ENCODE results near the gene CIAO3. TPM values are rescaled to one million over a fixed set of nuclear protein-coding genes. Genes with fewer than 3 reads are reported as not detected.

The CIAO3 gene
- total and polyA plus RNA-seq, 2 experiments from 2014 or later, result 43.3 to 67.7 TPM

DNA sequence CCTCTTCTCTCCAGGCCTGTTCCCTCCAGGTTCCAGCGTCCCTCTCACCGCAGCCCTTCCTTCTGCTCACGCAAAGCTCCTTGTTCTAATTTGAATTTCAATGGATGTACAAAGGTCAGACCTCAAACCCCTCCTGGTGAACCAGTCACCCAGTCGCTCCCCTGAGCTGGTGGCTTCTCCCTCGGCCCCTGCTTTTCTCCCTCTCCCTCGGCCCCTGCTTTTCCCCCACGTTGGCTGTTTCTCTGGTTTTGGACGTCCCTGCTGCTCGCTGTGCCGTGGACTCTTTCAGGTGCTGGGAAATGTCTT lies 11.2 kb upstream of the CIAO3 start:
- no peaks in the 10 kb centered on the region for H3K9me3 ChIP-seq (ENCODE audit: low read depth)
- no peaks in the 10 kb centered on the region for H3K27me3 ChIP-seq
- no peaks in the 10 kb centered on the region for H3K36me3 ChIP-seq
- no peak overlapping the region for H3K27ac ChIP-seq
- no peak overlapping the region for H3K4me3 ChIP-seq
- DNase-seq (ENCODE audit: low read depth in 1 of 2, low spot score in 1 of 2), result no peak
- H3K4me1 ChIP-seq (ENCODE audit: low read depth), result peaks cover 3% of the 10 kb centered on the region
- TF ChIP-seq CTCF (IDR thresholded peaks at IDR 0.05; ENCODE audit: low read depth, low read length), result no peak

DNA sequence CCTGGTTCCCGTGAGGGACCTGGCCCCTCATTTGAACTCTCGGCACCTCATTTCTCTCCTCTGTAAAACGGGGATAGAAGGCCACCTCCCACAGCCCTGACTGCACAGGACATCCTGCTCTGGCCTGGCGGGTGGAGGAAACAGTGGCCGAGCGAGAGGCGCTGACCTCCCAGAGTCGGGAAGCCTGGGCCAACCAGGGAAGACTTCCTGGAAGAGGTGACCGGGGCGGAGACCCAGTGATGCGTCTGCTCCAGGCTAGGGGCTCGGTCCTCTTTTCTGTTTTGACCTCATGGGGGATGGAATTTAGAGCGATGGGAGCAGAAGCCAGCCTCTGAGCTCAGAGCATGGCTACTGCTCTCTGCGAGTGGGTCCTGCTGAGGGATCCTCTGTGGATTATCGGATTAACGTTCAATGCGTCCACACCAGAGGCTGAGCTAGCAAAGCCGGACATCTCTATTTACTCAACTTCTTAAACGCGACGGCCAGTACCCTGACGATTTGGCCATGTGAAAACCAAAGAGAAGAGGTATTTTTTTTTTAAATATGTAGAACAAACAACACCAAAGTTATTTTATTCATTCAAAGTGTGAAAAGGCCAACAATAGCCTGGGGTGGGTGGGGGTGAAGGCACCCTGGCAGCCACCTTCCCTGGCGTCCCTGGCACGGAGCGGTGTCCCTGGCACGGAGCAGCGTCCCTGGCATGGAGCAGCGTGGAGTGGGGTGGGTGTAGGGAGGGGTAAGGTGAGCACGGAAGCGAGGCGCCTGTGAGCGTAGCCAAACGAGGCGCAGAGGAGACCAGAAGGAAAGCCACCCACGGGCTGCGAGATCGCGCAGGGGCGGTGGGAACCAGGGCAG lies 10.6 kb upstream of the CIAO3 start:
- no peaks in the 10 kb centered on the region for H3K27me3 ChIP-seq
- H3K27ac ChIP-seq, result peak overlapping the region; percentile 66
- H3K4me3 ChIP-seq, result no peak overlapping the region
- TF ChIP-seq CTCF (IDR thresholded peaks at IDR 0.05; ENCODE audit: low read depth, low read length), result no peak
- H3K36me3 ChIP-seq, result no peaks in the 10 kb centered on the region
- H3K4me1 ChIP-seq (ENCODE audit: low read depth), result peaks cover 3% of the 10 kb centered on the region
- no peak for DNase-seq (ENCODE audit: low read depth in 1 of 2, low spot score in 1 of 2)
- H3K9me3 ChIP-seq (ENCODE audit: low read depth), result no peaks in the 10 kb centered on the region

- Histone ChIP-seq H3K4me1 (ENCODE audit: low read depth) (peaks cover 3% of the 10 kb centered on the region), H3K9me3 (ENCODE audit: low read depth) (no peaks in the 10 kb centered on the region), H3K36me3 (no peaks in the 10 kb centered on the region), H3K27me3 (no peaks in the 10 kb centered on the region), H3K27ac (peak overlapping the region; percentile 66), H3K4me3 (no peak overlapping the region)
- TF ChIP-seq CTCF (IDR thresholded peaks at IDR 0.05; ENCODE audit: low read depth, low read length), result no peak
- DNase-seq (ENCODE audit: low read depth in 1 of 2, low spot score in 1 of 2), result peak in 1 of 2 donors; percentile 64
Measured at GRCh38 chr16:750485-750884, 9.7 kb upstream of the CIAO3 start.

DNA sequence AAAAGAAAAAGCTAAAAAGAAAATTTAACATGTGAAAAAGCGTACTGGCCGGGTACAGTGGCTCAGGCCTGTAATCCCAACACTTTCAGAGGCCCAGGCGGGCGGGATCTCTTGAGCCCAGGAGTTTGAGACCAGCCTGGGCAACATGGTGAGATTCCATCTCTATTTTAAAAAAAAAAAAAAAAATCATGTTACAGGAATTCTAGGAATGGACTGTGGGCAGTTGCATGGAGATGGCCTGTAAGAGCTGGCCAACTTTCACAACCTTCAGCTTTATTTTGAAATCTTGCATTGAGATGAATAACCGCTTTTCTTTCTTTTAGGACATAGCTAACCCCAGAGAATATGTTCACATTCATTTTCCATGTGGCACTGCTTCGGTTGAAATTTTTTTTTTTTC lies 8.2 kb upstream of the CIAO3 start:
- Histone ChIP-seq H3K27me3 (no peaks in the 10 kb centered on the region), H3K27ac (no peak overlapping the region), H3K4me1 (ENCODE audit: low read depth) (peaks cover 3% of the 10 kb centered on the region), H3K36me3 (no peaks in the 10 kb centered on the region), H3K4me3 (no peak overlapping the region), H3K9me3 (ENCODE audit: low read depth) (no peaks in the 10 kb centered on the region)
- DNase-seq (ENCODE audit: low read depth in 1 of 2, low spot score in 1 of 2), result peak in 1 of 2 donors; percentile 90
- TF ChIP-seq CTCF (IDR thresholded peaks at IDR 0.05; ENCODE audit: low read depth, low read length), result no peak

DNA sequence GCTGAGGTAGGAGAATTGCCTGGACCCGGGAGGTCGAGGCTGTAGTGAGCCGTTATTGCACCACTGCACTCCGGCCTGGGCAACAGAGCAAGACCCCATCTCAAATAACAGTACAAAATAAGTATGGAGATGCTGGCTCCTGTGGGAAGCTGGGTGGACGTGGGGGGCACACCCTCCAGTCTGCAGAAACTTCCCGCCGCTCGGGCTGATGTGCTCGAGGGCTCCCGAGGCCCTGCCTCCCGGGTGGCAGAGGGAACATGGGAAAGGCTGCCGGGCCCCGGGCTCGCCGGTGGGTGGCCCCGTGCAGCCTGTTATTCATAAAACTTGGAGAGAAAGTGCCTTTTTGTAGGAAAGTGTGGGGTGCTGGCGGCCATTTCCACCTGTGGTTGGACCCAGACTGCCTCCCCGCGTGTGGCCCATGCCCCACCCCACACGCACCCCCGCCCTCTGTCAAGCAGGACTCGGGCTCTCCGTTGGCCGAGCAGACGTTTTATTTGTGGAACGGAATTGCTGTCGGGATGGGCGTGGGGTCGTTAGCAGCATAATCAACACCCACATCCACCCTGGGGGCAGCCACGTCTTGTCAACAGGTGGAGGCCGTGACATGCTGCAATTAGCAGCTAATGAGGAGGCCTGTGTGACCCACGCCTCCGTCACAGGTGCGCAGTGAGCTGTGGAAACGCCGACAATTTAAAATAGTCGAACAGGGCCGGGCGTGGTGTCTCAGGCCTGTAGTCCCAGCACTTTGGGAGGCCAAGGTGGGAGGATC lies 7.4 kb upstream of the CIAO3 start:
- no peaks in the 10 kb centered on the region for H3K36me3 ChIP-seq

More for the DNA sequence above, 7.4 kb upstream of the CIAO3 start:
- Histone ChIP-seq H3K9me3 (ENCODE audit: low read depth) (no peaks in the 10 kb centered on the region), H3K4me3 (no peak overlapping the region), H3K4me1 (ENCODE audit: low read depth) (peaks cover 3% of the 10 kb centered on the region), H3K27me3 (no peaks in the 10 kb centered on the region), H3K27ac (no peak overlapping the region)
- no peak for DNase-seq (ENCODE audit: low read depth in 1 of 2, low spot score in 1 of 2)
- no peak for TF ChIP-seq CTCF (IDR thresholded peaks at IDR 0.05; ENCODE audit: low read depth, low read length)
